Breast epithelium (tissue), 4 donors: ENCODE data around the gene CTDSPL. TPM values are rescaled to one million over a fixed set of nuclear protein-coding genes. Genes with fewer than 3 reads are reported as not detected.

ENCODE experiments used
- DNase-seq, 2 donors: peaks; one replicate each; pipeline ENCODE4 v3.0.0-alpha.2; 2019; ENCODE audit warnings: low spot score in 2 of 2
- H3K27ac ChIP-seq, 2 donors: fragments of 200-600 bp; sonication (generic) in 1 of 2; one replicate each; pipeline ENCODE4 v1.5.1; 2016 to 2019; ENCODE audit warnings: mild to moderate bottlenecking in 1 of 2
- H3K27me3 ChIP-seq, 2 donors: fragments of 200-600 bp; sonication (generic) in 1 of 2; one replicate each; pipeline versions ENCODE4 v1.5.1 to v1.6.0; 2017 to 2019; ENCODE audit warnings: control low read depth in 1 of 2, mild to moderate bottlenecking in 1 of 2
- H3K36me3 ChIP-seq: fragments of 200-600 bp; one replicate; pipeline ENCODE4 v1.5.1; 2019
- H3K4me1 ChIP-seq, 2 donors: fragments of 200-600 bp; sonication (generic); one replicate each; pipeline ENCODE4 v1.5.1; 2016 to 2019; ENCODE audit warnings: control low read depth in 1 of 2
- H3K4me3 ChIP-seq, 3 donors: fragments of 200-600 bp; sonication (generic); 1 replicate in 2 of 3; 2 replicates in 1 of 3; pipeline ENCODE4 v1.5.1; 2016 to 2019; ENCODE audit warnings: mild to moderate bottlenecking in 3 of 3, moderate library complexity in 2 of 3
- H3K9me3 ChIP-seq, 2 donors: fragments of 200-600 bp; sonication (generic) in 1 of 2; one replicate each; pipeline ENCODE4 v1.5.1; 2016 to 2019; ENCODE audit warnings: control low read depth in 1 of 2
- CTCF ChIP-seq, 3 donors: fragments of 450-650 bp; IDR thresholded peaks; one replicate each; pipeline ENCODE4 v1.5.1; 2016 to 2017; ENCODE audit warnings: antibody characterized with exemption in 3 of 3, mild to moderate bottlenecking in 3 of 3, moderate library complexity in 3 of 3
- POLR2A ChIP-seq: fragments of 450-650 bp; IDR thresholded peaks from one replicate; pipeline ENCODE4 v1.6.1; 2016; ENCODE audit warnings: antibody characterized with exemption, mild to moderate bottlenecking, moderate library complexity
- POLR2AphosphoS5 ChIP-seq, 3 donors: sonication (generic); formaldehyde crosslinking; IDR thresholded peaks; one replicate each; pipeline ENCODE4 v1.6.1; 2017; ENCODE audit warnings: antibody characterized with exemption in 3 of 3
- intact Hi-C: fragments of 100-400 bp; cut with DNase I; formaldehyde crosslinking; loops from one replicate; pipeline ENCODE4 v1.15.1; 2023; ENCODE audit warnings: low total_unique reads
- total RNA-seq, 3 donors: library from RNA; depleted of rRNA; stranded (reverse); fragments of >200 nt; gene quantifications; one replicate each; pipeline ENCODE4 v1.1.0, GENCODE V29; 2016

Gene CTDSPL
- total RNA-seq, 3 donors from 2014 or later = 40.0 to 80.8 (median 63.1) TPM

- peaks cover 21 to 23% of the 10 kb centered on the region in 2 donors for H3K4me1 ChIP-seq
- H3K27me3 ChIP-seq = no peaks in the 10 kb centered on the region
- no peaks in the 10 kb centered on the region for H3K9me3 ChIP-seq
- intact Hi-C loops = no loop called here
- no peaks in the 10 kb centered on the region for H3K36me3 ChIP-seq
- H3K27ac ChIP-seq = peak overlapping the region; percentile 83 to 88
- no peak for DNase-seq
- TF ChIP-seq POLR2A (no peak), CTCF (IDR thresholded peaks at IDR 0.05) (no peak), POLR2AphosphoS5 (IDR thresholded peaks at IDR 0.05) (no peak)
- H3K4me3 ChIP-seq = no peak overlapping the region
These were observed 83.6 kb downstream of the CTDSPL start for GRCh38 chr3:37945156-37945806.

GRCh38 chr3:37945807-37946530 lies 84.3 kb downstream of the CTDSPL start:
- peak overlapping the region; percentile 83 to 88 for H3K27ac ChIP-seq
- no peaks in the 10 kb centered on the region for H3K9me3 ChIP-seq
- intact Hi-C loops = no loop called here
- H3K27me3 ChIP-seq = no peaks in the 10 kb centered on the region
- TF ChIP-seq POLR2A = no peak
- peak in 2 of 3 donors; percentile 47 to 60 for TF ChIP-seq POLR2AphosphoS5 (IDR thresholded peaks at IDR 0.05)
- no peak for TF ChIP-seq CTCF (IDR thresholded peaks at IDR 0.05)
- DNase-seq = peak in 1 of 2 donors; percentile 85
- no peaks in the 10 kb centered on the region for H3K36me3 ChIP-seq
- peaks cover 21 to 23% of the 10 kb centered on the region in 2 donors for H3K4me1 ChIP-seq
- H3K4me3 ChIP-seq = no peak overlapping the region

- H3K4me1 ChIP-seq = peaks cover 21% of the 10 kb centered on the region in 2 donors
- H3K4me3 ChIP-seq = no peak overlapping the region
- H3K9me3 ChIP-seq = no peaks in the 10 kb centered on the region
- no peak for TF ChIP-seq CTCF (IDR thresholded peaks at IDR 0.05)
- no peak for TF ChIP-seq POLR2A
- TF ChIP-seq POLR2AphosphoS5 (IDR thresholded peaks at IDR 0.05) = no peak
- no peaks in the 10 kb centered on the region for H3K36me3 ChIP-seq
- intact Hi-C loops = no loop called here
- H3K27ac ChIP-seq = peak overlapping the region; percentile 83 to 88
- no peaks in the 10 kb centered on the region for H3K27me3 ChIP-seq
- DNase-seq = no peak
These were observed 84.8 kb downstream of the CTDSPL start for GRCh38 chr3:37946531-37946889.

GRCh38 chr3:37949866-37950265 lies 88.2 kb downstream of the CTDSPL start:
- no peaks in the 10 kb centered on the region for H3K36me3 ChIP-seq
- H3K4me3 ChIP-seq = no peak overlapping the region
- peak overlapping the region; percentile 2 to 27 for H3K27ac ChIP-seq
- DNase-seq = no peak
- no peaks in the 10 kb centered on the region for H3K9me3 ChIP-seq
- no peak for TF ChIP-seq POLR2AphosphoS5 (IDR thresholded peaks at IDR 0.05)
- no peak for TF ChIP-seq POLR2A
- no peak for TF ChIP-seq CTCF (IDR thresholded peaks at IDR 0.05)
- intact Hi-C loops = no loop called here
- H3K27me3 ChIP-seq = no peaks in the 10 kb centered on the region
- peaks cover 17 to 19% of the 10 kb centered on the region in 2 donors for H3K4me1 ChIP-seq

- Histone ChIP-seq H3K36me3 (no peaks in the 10 kb centered on the region), H3K4me3 (no peak overlapping the region), H3K27me3 (no peaks in the 10 kb centered on the region), H3K9me3 (no peaks in the 10 kb centered on the region), H3K27ac (no peak overlapping the region), H3K4me1 (no peaks in the 10 kb centered on the region)
- TF ChIP-seq CTCF (IDR thresholded peaks at IDR 0.05) (no peak), POLR2AphosphoS5 (IDR thresholded peaks at IDR 0.05) (no peak), POLR2A (no peak)
- no peak for DNase-seq
- intact Hi-C loops = no loop called here
These were observed 90.9 kb downstream of the CTDSPL start for GRCh38 chr3:37952564-37952963.
